Bladder microvascular endothelial cell (primary cell): ENCODE results near the gene TMEM271. TPM values are rescaled to one million over a fixed set of nuclear protein-coding genes. Genes with fewer than 3 reads are reported as not detected.

ENCODE experiments used
- total RNA-seq: library from RNA; depleted of rRNA; stranded (reverse); fragments of >200 nt; gene quantifications from 2 replicates; pipeline ENCODE4 v1.2.3, GENCODE V29; 2014

The TMEM271 gene, protein sequence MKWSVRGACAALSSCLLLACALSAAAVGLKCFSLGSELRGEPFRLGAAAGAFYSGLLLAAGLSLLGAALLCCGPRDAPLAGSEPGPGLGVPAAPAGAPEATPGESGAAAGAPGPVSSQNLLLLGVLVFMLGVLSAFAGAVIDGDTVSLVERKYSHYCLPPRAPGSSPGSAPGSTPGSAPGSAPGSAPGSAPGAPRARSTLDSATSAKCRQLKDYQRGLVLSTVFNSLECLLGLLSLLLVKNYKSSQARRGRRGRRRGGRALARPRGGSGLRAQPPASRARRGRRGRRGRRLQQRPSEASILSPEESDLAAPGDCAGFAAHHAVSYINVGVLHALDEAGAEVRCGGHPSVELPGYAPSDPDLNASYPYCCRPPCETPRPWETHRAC
- total RNA-seq: not detected in 2 replicates

DNA sequence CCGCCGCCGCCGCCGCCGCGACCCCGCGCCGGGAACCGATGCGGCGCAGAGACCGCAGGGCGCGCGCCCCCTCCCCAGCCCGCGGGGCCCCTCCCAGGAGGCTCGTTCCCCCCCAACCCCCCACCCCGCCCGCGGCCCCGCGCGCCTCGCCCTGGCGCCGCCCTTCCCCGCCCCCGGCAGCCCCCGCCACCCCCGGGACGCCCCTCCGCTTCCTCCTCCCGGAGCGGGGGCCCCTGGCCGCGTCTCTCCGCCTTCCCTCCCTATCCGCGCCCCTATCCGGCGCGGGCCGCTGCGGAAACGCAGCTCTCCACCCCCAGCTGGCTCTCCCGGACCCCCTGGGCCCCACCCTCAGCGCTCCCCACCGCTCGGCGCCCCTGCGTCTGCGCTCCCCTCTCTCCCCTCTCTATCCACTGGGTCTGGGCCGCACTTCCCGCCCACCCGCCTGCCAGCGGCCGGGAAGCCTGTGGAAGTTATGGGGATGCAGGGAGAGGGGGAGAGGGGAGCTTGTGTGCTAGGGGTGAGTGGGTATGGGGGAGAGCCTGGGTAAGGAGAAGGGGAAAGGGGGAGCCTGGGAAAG is at the start of gene TMEM271:
TMEM271 (minus strand) TSS at position 51 of the 577 bp plus-strand sequence. CDS start 233 bp downstream, outside the sequence.

GRCh38 chr4:624705-625590 is 48.9 kb upstream of the TMEM271 start, which contains the start of gene PDE6B:
PDE6B (plus strand) TSS chr4:625573; CDS start chr4:625627, 54 bp downstream.

Other genes starting within 250 kb of the TMEM271 start
- gene ZNF141, start 238.5 kb downstream of the TMEM271 start, total RNA-seq: 8.6 and 14.8 TPM in 2 replicates
- 15.7 and 40.0 TPM in 2 replicates for gene ZNF721, start 77.1 kb downstream of the TMEM271 start, total RNA-seq
- 36.1 and 60.2 TPM in 2 replicates for gene PIGG, start 77.1 kb downstream of the TMEM271 start, total RNA-seq
- 2.1 and 6.9 TPM in 2 replicates for gene PDE6B, start 49.3 kb upstream of the TMEM271 start, total RNA-seq
- gene ATP5ME, start 98.0 kb upstream of the TMEM271 start, total RNA-seq: 192 and 236 TPM in 2 replicates
- gene MYL5, start 98.2 kb upstream of the TMEM271 start, total RNA-seq: 10.8 and 18.3 TPM in 2 replicates
- 4.4 and 5.9 TPM in 2 replicates for gene SLC49A3, start 112.9 kb upstream of the TMEM271 start, total RNA-seq
- 32.2 and 104 TPM in 2 replicates for gene PCGF3, start 129.5 kb upstream of the TMEM271 start, total RNA-seq
- gene CPLX1, start 249.8 kb upstream of the TMEM271 start, total RNA-seq: 0.16 and 0.50 TPM in 2 replicates